GM23248 (cell line): ENCODE measurements around the gene NPHP4.

ENCODE experiments used
- EZH2 ChIP-seq: fragments of 200-600 bp; sonication (generic); IDR thresholded peaks from 2 replicates; pipeline ENCODE4 v1.6.1; 2018; ENCODE audit warnings: antibody characterized with exemption, mild to moderate bottlenecking; ENCODE audit not compliant: insufficient read depth, poor library complexity, severe bottlenecking
- EZH2phosphoT487 ChIP-seq: fragments of 200-600 bp; sonication (generic); IDR thresholded peaks from 2 replicates; pipeline ENCODE4 v1.6.1; 2018; ENCODE audit warnings: antibody characterized with exemption, moderate library complexity, mild to moderate bottlenecking, low read depth; ENCODE audit not compliant: insufficient read depth

DNA sequence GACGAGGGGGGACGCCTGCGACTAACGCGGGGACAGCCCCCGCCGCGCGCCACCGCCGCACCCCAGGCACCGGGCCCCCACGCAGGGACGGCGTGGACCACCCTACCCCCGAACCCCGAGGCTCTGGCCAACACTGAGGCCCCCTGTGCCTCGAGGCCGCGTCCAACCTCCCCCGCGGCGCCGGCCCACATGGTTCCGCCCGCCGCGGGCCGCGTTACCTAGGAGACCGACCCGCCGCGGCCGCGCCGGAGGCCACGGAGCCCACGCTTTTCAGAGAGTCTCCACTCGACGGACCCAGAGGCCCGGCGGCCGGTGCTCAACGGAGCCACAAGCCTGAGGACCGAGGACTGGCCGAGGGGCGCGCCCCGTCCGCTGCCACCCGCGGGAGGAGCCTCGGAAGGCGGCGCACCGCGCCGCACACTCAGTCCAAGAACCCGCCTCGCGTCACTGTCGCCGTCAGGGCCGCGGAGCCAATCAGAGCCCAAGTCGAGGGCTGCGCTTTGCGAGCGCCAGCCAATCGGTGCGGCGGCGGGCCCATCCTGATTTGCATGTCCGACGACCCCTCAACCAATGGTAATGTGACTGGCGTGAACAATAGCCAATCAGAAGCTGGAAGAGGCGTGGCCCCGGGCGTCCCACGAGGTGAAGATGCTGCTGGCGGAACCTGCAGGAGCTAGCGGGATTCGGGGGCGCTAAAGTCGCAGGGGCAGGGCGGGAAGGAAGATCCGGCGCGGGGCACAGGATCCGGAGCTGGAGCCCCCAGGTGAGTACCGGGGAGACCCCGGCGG lies at the start of gene NPHP4:
- TF ChIP-seq EZH2 = no peak
- TF ChIP-seq EZH2phosphoT487 = no peak
